Measurements from ENCODE around the gene TANGO6. TPM values are rescaled to one million over a fixed set of nuclear protein-coding genes. Genes with fewer than 3 reads are reported as not detected.
A peak's percentile ranks its signal among the peaks of the same experiment; 100 is the strongest.
"Not testable (repeated sequence)": the region's sequence is repeated elsewhere in the genome, so short reads cannot be mapped to it uniquely, and the experiment has no call there.

Gene TANGO6
- total RNA-seq (2014; rRNA removed; shearing (Covaris generic)) = 19.9 and 23.7 TPM in 2 replicates
- polyA plus RNA-seq (2015; cell fraction: cytosol; rRNA removed) = 8.7 and 14.8 TPM in 2 replicates
- polyA plus RNA-seq (2015; cell fraction: nucleus; rRNA removed) = 6.2 and 6.9 TPM in 2 replicates

DNA sequence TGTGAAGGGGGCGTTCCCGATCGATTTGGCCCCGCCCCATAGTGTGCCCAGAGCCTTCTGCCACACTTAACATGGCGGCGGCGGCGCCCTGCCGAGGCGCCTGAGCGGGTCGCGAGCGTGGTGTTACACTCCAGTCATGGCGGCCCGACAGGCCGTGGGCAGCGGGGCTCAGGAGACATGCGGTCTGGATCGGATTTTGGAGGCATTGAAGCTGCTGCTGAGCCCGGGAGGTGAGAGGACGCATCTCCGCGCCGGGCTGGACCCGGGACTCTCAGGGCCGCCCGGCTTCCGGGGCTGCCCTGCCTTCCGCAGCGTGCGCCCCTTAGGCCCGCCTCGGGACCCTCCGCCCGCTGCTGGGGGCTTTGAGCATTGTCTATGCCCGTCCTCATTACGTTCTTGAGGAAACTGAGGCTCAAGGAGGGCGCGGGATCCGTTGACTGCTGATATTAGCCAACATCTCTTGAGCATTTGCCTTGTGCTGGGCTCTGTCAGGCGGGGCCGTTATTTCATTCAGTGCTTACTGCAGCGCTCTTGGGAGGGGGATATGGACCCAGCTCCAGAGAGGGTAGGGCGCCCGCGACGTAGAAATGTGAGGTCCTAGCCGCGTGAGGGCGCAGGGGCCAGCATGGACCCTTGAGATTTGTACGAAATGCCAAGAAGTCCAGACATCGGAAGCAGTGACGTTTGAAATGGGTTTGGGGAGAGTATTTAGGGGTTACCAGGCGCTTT is at the start of gene TANGO6:
Gene TANGO6, plus strand, starts transcription at position 50 of the 729 bp plus-strand sequence. Its CDS starts 87 bp downstream, at position 137.
- in situ Hi-C loops (cut with HindIII; ENCODE audit: low pct_unique_long_range_greater_than_20kb, low sequenced_read_pairs) = no loop called here
- DNase-seq (ENCODE audit: low read depth, low spot score) = peak; percentile 81

DNA sequence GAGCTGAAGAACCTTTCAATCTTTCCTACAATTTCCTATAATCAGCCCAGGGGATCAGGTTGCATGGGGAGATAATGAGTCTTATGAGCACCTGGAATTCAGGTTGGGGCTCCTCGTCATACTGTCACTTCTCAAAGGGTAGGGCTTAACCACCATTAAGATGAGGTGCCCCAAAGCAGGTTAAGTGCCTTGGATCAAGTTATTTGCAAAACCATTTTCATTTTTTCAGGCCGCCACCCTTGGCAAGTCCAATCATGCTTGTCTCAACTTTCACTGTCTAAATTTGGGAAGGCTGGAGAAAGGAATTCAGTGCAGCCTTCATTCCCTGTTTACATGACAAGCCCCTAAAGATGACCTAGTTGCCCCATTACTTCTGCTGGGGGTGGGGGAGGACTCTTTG is 44.9 kb upstream of the TANGO6 start:
- in situ Hi-C loops (cut with HindIII; ENCODE audit: low pct_unique_long_range_greater_than_20kb, low sequenced_read_pairs) = no loop called here
- no peak for DNase-seq (ENCODE audit: low read depth, low spot score)

GRCh38 chr16:68800257-68800875 is 43.0 kb upstream of the TANGO6 start:
- DNase-seq (ENCODE audit: low read depth, low spot score) = peak; percentile 90
- in situ Hi-C loops (cut with HindIII; ENCODE audit: low pct_unique_long_range_greater_than_20kb, low sequenced_read_pairs) = no loop called here

GRCh38 chr16:68802190-68802589 is 41.1 kb upstream of the TANGO6 start:
- DNase-seq (ENCODE audit: low read depth, low spot score) = no peak
- in situ Hi-C loops (cut with HindIII; ENCODE audit: low pct_unique_long_range_greater_than_20kb, low sequenced_read_pairs) = no loop called here

- in situ Hi-C loops (cut with HindIII; ENCODE audit: low pct_unique_long_range_greater_than_20kb, low sequenced_read_pairs) = no loop called here
Observed at GRCh38 chr16:68806422-68806821, 36.9 kb upstream of the TANGO6 start.

GRCh38 chr16:68806981-68807380 is 36.4 kb upstream of the TANGO6 start:
- DNase-seq (ENCODE audit: low read depth, low spot score) = no peak
- in situ Hi-C loops (cut with HindIII; ENCODE audit: low pct_unique_long_range_greater_than_20kb, low sequenced_read_pairs) = no loop called here

More at GRCh38 chr16:68806422-68806821, 36.9 kb upstream of the TANGO6 start:
- no peak for DNase-seq (ENCODE audit: low read depth, low spot score)

GRCh38 chr16:68814516-68814915 is 28.8 kb upstream of the TANGO6 start:
- in situ Hi-C loops (cut with HindIII; ENCODE audit: low pct_unique_long_range_greater_than_20kb, low sequenced_read_pairs) = no loop called here
- no peak for DNase-seq (ENCODE audit: low read depth, low spot score)

DNA sequence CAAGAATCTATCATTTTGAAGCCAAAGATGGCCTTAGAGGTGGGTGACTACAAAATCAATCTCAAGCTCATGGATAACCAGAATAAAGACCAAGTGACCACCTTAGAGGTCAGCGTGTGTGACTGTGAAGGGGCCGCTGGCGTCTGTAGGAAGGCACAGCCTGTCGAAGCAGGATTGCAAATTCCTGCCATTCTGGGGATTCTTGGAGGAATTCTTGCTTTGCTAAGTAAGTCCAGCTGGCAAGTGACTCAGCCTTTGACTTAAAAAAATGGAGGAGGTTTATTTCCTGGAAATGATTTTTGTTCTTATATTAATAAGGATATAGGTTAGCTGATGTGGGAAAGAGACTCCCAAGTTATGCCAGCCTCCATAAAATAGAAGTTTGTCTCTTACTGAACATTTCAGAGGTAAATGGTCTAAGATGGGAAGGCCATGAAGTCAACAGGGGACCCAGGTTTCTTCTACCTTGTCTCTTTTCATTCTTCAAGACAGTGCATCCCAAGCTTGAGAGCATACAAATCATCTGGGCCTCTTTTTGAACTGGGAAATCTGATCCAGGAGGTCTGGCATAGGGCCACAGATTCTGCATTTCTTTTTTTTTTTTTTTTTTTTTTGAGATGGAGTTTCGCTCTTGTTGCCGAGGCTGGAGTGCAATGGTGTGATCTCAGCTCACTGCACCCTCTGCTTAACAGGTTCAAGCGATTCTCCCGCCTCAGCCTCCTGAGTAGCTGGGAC is 19.8 kb upstream of the TANGO6 start:
- no peak for DNase-seq (ENCODE audit: low read depth, low spot score)
- in situ Hi-C loops (cut with HindIII; ENCODE audit: low pct_unique_long_range_greater_than_20kb, low sequenced_read_pairs) = no loop called here

- in situ Hi-C loops (cut with HindIII; ENCODE audit: low pct_unique_long_range_greater_than_20kb, low sequenced_read_pairs) = no loop called here
- peak; percentile 18 for DNase-seq (ENCODE audit: low read depth, low spot score)
Observed at GRCh38 chr16:68825427-68825826, 17.9 kb upstream of the TANGO6 start.

GRCh38 chr16:68826652-68827051 is 16.7 kb upstream of the TANGO6 start:
- in situ Hi-C loops (cut with HindIII; ENCODE audit: low pct_unique_long_range_greater_than_20kb, low sequenced_read_pairs) = no loop called here
- DNase-seq (ENCODE audit: low read depth, low spot score) = no peak

DNA sequence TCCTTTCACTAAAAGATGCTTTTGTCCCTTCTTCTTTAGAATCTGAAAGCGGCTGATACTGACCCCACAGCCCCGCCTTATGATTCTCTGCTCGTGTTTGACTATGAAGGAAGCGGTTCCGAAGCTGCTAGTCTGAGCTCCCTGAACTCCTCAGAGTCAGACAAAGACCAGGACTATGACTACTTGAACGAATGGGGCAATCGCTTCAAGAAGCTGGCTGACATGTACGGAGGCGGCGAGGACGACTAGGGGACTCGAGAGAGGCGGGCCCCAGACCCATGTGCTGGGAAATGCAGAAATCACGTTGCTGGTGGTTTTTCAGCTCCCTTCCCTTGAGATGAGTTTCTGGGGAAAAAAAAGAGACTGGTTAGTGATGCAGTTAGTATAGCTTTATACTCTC is 10.1 kb upstream of the TANGO6 start:
- in situ Hi-C loops (cut with HindIII; ENCODE audit: low pct_unique_long_range_greater_than_20kb, low sequenced_read_pairs) = no loop called here
- no peak for DNase-seq (ENCODE audit: low read depth, low spot score)

- no peak for DNase-seq (ENCODE audit: low read depth, low spot score)
- in situ Hi-C loops (cut with HindIII; ENCODE audit: low pct_unique_long_range_greater_than_20kb, low sequenced_read_pairs) = no loop called here
Observed at GRCh38 chr16:68834550-68834949, 8.8 kb upstream of the TANGO6 start.

GRCh38 chr16:68835970-68836369 is 7.4 kb upstream of the TANGO6 start:
- no peak for DNase-seq (ENCODE audit: low read depth, low spot score)
- in situ Hi-C loops (cut with HindIII; ENCODE audit: low pct_unique_long_range_greater_than_20kb, low sequenced_read_pairs) = no loop called here

DNA sequence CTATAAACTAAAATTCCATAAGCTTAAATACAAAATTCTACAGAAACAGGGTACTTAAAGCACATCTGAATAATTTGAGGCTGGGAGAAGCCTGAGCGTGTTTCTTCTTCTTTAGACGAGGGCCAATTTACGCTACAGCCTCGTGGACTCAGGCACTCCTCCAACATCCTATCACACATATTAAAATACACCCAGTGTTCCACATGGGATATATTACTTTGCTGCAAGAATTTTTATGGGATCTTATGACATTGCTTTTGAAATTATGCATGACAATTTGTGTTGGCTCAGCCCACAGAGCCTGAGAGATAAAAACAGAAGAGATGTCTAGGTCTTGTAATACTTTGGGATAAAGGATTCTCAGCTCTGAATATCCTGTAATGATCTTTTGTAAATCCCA is 3.5 kb upstream of the TANGO6 start:
- no peak for DNase-seq (ENCODE audit: low read depth, low spot score)
- in situ Hi-C loops (cut with HindIII; ENCODE audit: low pct_unique_long_range_greater_than_20kb, low sequenced_read_pairs) = no loop called here

GRCh38 chr16:68842964-68843481 is 308 bp upstream of the TANGO6 start:
- DNase-seq (ENCODE audit: low read depth, low spot score); in situ Hi-C loops (cut with HindIII; ENCODE audit: low pct_unique_long_range_greater_than_20kb, low sequenced_read_pairs): not testable (repeated sequence)

DNA sequence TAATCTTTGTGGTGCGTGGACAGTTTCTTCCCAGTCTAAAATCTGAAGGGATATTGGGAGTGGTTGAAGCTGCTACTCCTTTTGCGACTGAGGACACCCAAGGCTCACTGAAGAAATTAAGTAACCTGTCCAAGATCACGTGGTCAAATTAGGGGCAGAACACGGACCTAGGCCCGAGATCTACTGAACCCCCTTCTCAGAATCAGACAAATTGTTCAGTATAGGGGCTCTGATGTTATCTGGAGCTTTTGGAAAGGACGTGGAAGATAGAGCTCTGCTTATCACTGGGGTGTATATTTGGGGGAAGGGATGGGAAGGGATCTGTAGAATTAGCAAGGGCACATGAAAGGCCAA is 857 bp downstream of the TANGO6 start:
- DNase-seq (ENCODE audit: low read depth, low spot score) = no peak
- in situ Hi-C loops (cut with HindIII; ENCODE audit: low pct_unique_long_range_greater_than_20kb, low sequenced_read_pairs) = no loop called here

DNA sequence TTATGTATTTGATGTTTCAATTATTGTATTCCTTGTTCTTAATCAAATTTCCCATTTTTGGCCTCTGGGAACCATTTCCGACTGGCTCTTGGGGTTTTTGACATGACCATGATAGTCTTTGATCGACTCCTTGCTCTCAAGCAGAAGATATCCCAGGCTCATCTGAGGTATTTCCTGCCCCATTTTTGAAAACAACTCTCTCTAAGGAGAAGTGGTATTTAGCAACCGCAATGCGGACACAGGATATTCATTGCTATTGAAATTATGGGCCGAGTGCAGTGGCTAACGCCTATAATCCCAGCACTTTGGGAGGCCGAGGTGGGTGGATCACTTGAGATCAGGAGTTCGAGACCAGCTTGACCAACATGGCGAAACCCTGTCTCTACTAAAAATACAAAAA is 5.5 kb downstream of the TANGO6 start:
- DNase-seq (ENCODE audit: low read depth, low spot score) = no peak

GRCh38 chr16:68850481-68850880 is 7.2 kb downstream of the TANGO6 start:
- in situ Hi-C loops (cut with HindIII; ENCODE audit: low pct_unique_long_range_greater_than_20kb, low sequenced_read_pairs) = no loop called here
- DNase-seq (ENCODE audit: low read depth, low spot score) = no peak

More for the DNA sequence above, 5.5 kb downstream of the TANGO6 start:
- in situ Hi-C loops (cut with HindIII; ENCODE audit: low pct_unique_long_range_greater_than_20kb, low sequenced_read_pairs) = no loop called here

All from SK-MEL-5 (cell line).